ENCODE measurements around the gene LRMDA.

Gene LRMDA

DNA sequence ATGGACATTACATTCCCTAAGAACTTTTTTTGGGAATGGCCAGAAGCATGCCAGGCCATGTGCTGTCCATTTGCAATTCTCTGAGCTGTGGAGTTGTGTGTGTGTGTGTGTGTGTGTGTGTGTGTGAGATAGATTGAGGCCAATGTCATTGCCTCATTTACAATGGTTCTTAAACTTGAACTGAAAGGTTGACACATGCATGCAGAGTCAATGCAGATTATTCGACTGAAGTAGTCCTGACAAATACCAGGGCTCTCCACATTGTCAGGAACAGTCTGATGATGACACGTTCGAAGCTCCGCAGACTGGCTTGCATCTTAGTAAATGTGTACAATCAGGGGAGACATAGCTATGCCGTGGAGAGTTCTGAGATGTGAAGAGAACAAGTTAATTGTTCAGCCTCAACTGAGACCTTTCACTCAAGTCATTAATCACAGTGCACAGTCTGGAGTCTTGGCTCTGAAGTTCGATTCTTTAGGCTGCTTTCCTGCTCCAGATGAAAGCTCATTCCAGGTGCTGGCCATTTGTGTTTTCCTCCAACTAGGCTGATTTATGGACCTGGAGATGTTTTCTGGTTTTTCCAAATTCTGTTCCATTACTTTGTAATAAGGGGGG, 921.9 kb downstream of the LRMDA start:
- Histone ChIP-seq H3K9me3 (ENCODE audit: control insufficient read depth, low read depth, low read length) (no peaks in the 10 kb centered on the region), H3K9ac (ENCODE audit: low read length) (no peak overlapping the region), H3K36me3 (ENCODE audit: control insufficient read depth, low read depth, low read length) (no peaks in the 10 kb centered on the region), H3K4me1 (ENCODE audit: control insufficient read depth, low read depth, low read length) (no peaks in the 10 kb centered on the region), H3K27ac (ENCODE audit: low read length) (no peak overlapping the region), H3K4me3 (ENCODE audit: low read length) (no peak overlapping the region), H3K27me3 (ENCODE audit: control insufficient read depth, insufficient read depth, low read length) (no peaks in the 10 kb centered on the region)

DNA sequence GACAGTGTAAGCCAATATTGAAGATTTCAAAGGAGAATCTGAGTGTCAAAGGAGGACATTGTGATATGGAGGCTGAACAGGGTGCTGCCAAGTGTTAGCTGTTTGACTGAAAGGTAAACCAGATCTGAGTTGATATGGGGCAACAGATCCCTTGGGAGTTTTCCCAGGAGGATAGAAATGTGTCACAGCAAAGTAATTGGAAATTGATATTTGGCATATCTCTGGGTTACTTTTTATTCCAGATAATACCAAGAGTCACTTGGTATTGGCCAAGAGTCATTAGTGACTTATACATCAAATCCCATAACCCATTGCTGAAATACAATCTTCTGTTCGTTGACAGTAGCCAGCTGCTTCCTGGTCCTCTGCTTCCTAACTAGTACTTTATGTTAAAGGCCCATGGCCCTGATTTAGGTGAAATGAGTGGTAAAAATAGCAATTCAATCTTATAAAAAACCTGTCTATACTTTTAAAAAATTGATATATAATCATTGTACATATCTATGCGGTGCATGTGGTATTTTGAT, 922.9 kb downstream of the LRMDA start:
- Histone ChIP-seq H3K36me3 (ENCODE audit: control insufficient read depth, low read depth, low read length) (no peaks in the 10 kb centered on the region), H3K27ac (ENCODE audit: low read length) (no peak overlapping the region), H3K9me3 (ENCODE audit: control insufficient read depth, low read depth, low read length) (no peaks in the 10 kb centered on the region)

GRCh38 chr10:76354921-76355320, 923.5 kb downstream of the LRMDA start:
- Histone ChIP-seq H3K9me3 (ENCODE audit: control insufficient read depth, low read depth, low read length) (no peaks in the 10 kb centered on the region), H3K27me3 (ENCODE audit: control insufficient read depth, insufficient read depth, low read length) (no peaks in the 10 kb centered on the region), H3K4me1 (ENCODE audit: control insufficient read depth, low read depth, low read length) (no peaks in the 10 kb centered on the region), H3K4me3 (ENCODE audit: low read length) (no peak overlapping the region), H3K9ac (ENCODE audit: low read length) (no peak overlapping the region), H3K27ac (ENCODE audit: low read length) (no peak overlapping the region), H3K36me3 (ENCODE audit: control insufficient read depth, low read depth, low read length) (no peaks in the 10 kb centered on the region)

More for the DNA sequence above, 922.9 kb downstream of the LRMDA start:
- H3K4me3 ChIP-seq (ENCODE audit: low read length), result no peak overlapping the region
- H3K9ac ChIP-seq (ENCODE audit: low read length), result no peak overlapping the region
- no peaks in the 10 kb centered on the region for H3K4me1 ChIP-seq (ENCODE audit: control insufficient read depth, low read depth, low read length)
- H3K27me3 ChIP-seq (ENCODE audit: control insufficient read depth, insufficient read depth, low read length), result no peaks in the 10 kb centered on the region

DNA sequence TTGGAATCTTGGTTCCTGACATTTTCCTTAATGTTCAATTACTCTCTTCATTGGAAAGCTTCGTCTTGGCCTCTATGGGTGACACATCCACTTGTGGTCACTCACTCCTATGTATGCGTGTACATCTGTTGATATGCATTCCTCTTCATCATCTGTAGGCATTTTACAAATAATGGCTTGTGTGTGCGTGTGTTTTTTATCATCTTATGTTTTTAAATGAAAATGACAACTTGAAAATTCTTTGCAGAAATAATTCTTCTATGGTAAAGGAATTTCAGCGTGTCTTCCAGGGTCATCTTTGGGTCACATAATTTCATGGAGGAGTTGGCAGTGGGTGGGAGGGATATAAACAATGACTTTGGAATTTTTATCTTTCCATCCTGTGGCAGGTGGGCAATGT, 925.1 kb downstream of the LRMDA start:
- H3K27me3 ChIP-seq (ENCODE audit: control insufficient read depth, insufficient read depth, low read length), result no peaks in the 10 kb centered on the region
- no peaks in the 10 kb centered on the region for H3K36me3 ChIP-seq (ENCODE audit: control insufficient read depth, low read depth, low read length)
- H3K27ac ChIP-seq (ENCODE audit: low read length), result no peak overlapping the region
- H3K4me3 ChIP-seq (ENCODE audit: low read length), result no peak overlapping the region
- H3K9me3 ChIP-seq (ENCODE audit: control insufficient read depth, low read depth, low read length), result no peaks in the 10 kb centered on the region
- no peak overlapping the region for H3K9ac ChIP-seq (ENCODE audit: low read length)
- no peaks in the 10 kb centered on the region for H3K4me1 ChIP-seq (ENCODE audit: control insufficient read depth, low read depth, low read length)

DNA sequence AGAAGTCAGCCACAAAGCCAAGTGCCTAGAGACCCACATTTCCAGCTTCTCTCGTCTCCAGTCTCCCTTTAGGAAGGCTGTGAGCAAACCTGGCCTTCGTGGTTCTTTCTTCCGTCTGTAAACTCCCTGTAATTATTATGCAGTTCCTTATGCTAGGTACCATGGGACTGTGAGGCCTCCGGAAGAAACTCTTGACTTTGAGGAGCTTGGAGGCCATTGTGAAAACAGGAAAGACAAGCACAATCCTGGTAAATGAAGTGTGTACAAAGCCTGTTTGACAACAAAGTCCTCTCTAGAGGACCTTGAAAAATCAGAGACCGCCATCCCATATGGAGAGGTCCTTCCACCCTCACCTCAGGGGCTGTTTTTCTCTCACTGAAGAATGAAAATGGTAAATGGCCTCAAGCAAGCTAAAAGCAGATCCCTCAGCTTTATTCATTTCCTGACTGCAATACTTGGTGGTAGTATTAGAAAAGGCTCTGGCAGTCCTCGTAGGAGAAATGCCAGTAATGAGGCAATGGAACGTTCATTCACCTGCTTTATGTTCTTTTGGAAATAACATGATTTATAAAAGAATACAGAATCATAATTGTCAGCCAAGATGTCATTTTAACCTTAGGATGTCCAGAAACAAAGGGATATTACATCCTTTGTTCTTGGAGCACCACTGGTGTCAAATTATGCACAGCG, 926.4 kb downstream of the LRMDA start:
- Histone ChIP-seq H3K9me3 (ENCODE audit: control insufficient read depth, low read depth, low read length) (no peaks in the 10 kb centered on the region), H3K9ac (ENCODE audit: low read length) (no peak overlapping the region), H3K4me3 (ENCODE audit: low read length) (no peak overlapping the region), H3K27me3 (ENCODE audit: control insufficient read depth, insufficient read depth, low read length) (no peaks in the 10 kb centered on the region), H3K27ac (ENCODE audit: low read length) (no peak overlapping the region), H3K4me1 (ENCODE audit: control insufficient read depth, low read depth, low read length) (no peaks in the 10 kb centered on the region), H3K36me3 (ENCODE audit: control insufficient read depth, low read depth, low read length) (no peaks in the 10 kb centered on the region)

GRCh38 chr10:76358743-76359395, 927.4 kb downstream of the LRMDA start:
- Histone ChIP-seq H3K9ac (ENCODE audit: low read length) (no peak overlapping the region), H3K27ac (ENCODE audit: low read length) (no peak overlapping the region), H3K27me3 (ENCODE audit: control insufficient read depth, insufficient read depth, low read length) (no peaks in the 10 kb centered on the region), H3K36me3 (ENCODE audit: control insufficient read depth, low read depth, low read length) (no peaks in the 10 kb centered on the region), H3K9me3 (ENCODE audit: control insufficient read depth, low read depth, low read length) (no peaks in the 10 kb centered on the region), H3K4me1 (ENCODE audit: control insufficient read depth, low read depth, low read length) (peaks cover 7% of the 10 kb centered on the region), H3K4me3 (ENCODE audit: low read length) (no peak overlapping the region)

DNA sequence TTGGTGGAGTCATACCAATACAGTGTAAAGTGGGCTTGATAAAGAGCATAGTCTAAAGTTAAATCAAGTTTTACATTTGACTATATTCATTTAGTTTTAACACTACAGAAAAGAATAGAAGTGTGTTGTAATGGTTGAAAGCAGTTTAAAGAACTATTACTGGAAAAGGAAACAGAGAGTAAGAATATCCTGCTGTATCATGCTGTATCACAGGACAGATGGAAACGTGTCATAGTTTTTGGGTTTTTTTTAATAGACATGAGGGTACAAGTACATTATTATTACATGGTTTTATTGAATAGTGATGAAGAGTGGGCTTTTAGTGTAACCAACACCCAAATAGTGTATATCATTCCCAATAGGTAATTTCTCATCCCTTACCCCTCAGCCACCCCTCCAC, 944.3 kb downstream of the LRMDA start:
- Histone ChIP-seq H3K9ac (ENCODE audit: low read length) (no peak overlapping the region), H3K36me3 (ENCODE audit: control insufficient read depth, low read depth, low read length) (no peaks in the 10 kb centered on the region), H3K4me1 (ENCODE audit: control insufficient read depth, low read depth, low read length) (no peaks in the 10 kb centered on the region), H3K27me3 (ENCODE audit: control insufficient read depth, insufficient read depth, low read length) (no peaks in the 10 kb centered on the region), H3K27ac (ENCODE audit: low read length) (no peak overlapping the region), H3K9me3 (ENCODE audit: control insufficient read depth, low read depth, low read length) (no peaks in the 10 kb centered on the region), H3K4me3 (ENCODE audit: low read length) (no peak overlapping the region)

GRCh38 chr10:76382381-76382851, 951.0 kb downstream of the LRMDA start:
- Histone ChIP-seq H3K9ac (ENCODE audit: low read length) (no peak overlapping the region), H3K36me3 (ENCODE audit: control insufficient read depth, low read depth, low read length) (no peaks in the 10 kb centered on the region), H3K27ac (ENCODE audit: low read length) (no peak overlapping the region), H3K4me3 (ENCODE audit: low read length) (no peak overlapping the region), H3K4me1 (ENCODE audit: control insufficient read depth, low read depth, low read length) (no peaks in the 10 kb centered on the region), H3K27me3 (ENCODE audit: control insufficient read depth, insufficient read depth, low read length) (no peaks in the 10 kb centered on the region), H3K9me3 (ENCODE audit: control insufficient read depth, low read depth, low read length) (no peaks in the 10 kb centered on the region)

DNA sequence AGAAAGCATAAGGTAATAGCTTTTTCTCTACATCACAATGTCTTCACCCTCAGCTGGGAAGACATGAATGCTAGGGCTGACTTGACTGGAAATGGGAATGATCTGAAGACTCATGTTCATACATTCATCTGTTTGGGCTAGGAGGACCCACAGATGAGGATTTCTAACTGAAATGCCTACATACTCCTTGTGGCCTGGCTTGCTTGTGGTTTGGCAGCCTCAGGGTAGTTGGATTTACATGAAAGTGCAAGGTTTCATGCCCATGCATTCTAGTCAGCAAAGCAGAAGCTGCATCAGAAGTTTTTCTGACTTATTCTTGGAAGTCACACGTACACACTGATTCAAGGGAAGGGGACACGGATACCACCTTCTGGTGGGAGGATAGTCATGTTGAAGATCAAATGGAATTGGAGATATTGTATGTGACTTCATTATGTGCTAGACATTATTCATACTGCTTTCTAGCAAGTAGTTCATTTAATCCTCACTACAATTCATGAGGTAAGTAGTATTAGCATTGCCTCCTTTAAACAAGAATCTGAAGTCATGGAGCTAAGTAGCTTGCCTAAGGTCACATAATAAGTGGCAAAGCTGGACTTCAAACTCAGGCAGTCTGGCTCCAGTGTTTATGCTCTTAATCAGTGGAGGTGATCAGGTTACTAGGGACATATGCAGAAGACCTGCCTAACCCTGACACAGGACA, 957.0 kb downstream of the LRMDA start:
- H3K9me3 ChIP-seq (ENCODE audit: control insufficient read depth, low read depth, low read length), result no peaks in the 10 kb centered on the region
- H3K36me3 ChIP-seq (ENCODE audit: control insufficient read depth, low read depth, low read length), result no peaks in the 10 kb centered on the region
- no peaks in the 10 kb centered on the region for H3K4me1 ChIP-seq (ENCODE audit: control insufficient read depth, low read depth, low read length)
- H3K27ac ChIP-seq (ENCODE audit: low read length), result no peak overlapping the region
- H3K4me3 ChIP-seq (ENCODE audit: low read length), result no peak overlapping the region
- no peak overlapping the region for H3K9ac ChIP-seq (ENCODE audit: low read length)
- H3K27me3 ChIP-seq (ENCODE audit: control insufficient read depth, insufficient read depth, low read length), result no peaks in the 10 kb centered on the region

- Histone ChIP-seq H3K4me3 (ENCODE audit: low read length) (no peak overlapping the region), H3K27me3 (ENCODE audit: control insufficient read depth, insufficient read depth, low read length) (no peaks in the 10 kb centered on the region), H3K9me3 (ENCODE audit: control insufficient read depth, low read depth, low read length) (no peaks in the 10 kb centered on the region), H3K4me1 (ENCODE audit: control insufficient read depth, low read depth, low read length) (peaks cover 16% of the 10 kb centered on the region), H3K9ac (ENCODE audit: low read length) (no peak overlapping the region), H3K36me3 (ENCODE audit: control insufficient read depth, low read depth, low read length) (no peaks in the 10 kb centered on the region), H3K27ac (ENCODE audit: low read length) (no peak overlapping the region)
Observed at GRCh38 chr10:76393875-76394706, 962.7 kb downstream of the LRMDA start.

DNA sequence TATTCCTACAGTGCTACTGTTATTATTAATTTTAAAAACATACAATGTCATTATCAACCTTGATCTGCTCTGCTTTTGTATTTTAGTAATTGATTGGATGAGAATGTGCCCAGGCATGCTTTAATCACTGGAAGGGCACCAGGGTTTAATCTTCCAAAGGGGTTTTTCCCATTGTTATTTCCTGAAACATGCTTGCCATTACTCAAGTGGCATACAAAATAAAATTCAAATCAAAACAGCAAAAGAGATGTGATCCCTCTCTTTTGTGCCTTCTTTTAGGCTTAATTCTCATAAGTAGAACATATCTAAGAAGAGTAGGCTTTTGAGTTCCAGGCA, 963.3 kb downstream of the LRMDA start:
- Histone ChIP-seq H3K4me1 (ENCODE audit: control insufficient read depth, low read depth, low read length) (peaks cover 16% of the 10 kb centered on the region), H3K27ac (ENCODE audit: low read length) (no peak overlapping the region)

More for the DNA sequence above, 963.3 kb downstream of the LRMDA start:
- Histone ChIP-seq H3K9ac (ENCODE audit: low read length) (no peak overlapping the region), H3K36me3 (ENCODE audit: control insufficient read depth, low read depth, low read length) (no peaks in the 10 kb centered on the region), H3K27me3 (ENCODE audit: control insufficient read depth, insufficient read depth, low read length) (no peaks in the 10 kb centered on the region), H3K4me3 (ENCODE audit: low read length) (no peak overlapping the region), H3K9me3 (ENCODE audit: control insufficient read depth, low read depth, low read length) (no peaks in the 10 kb centered on the region)
